ENCODE data around the gene GFPT2. TPM values are rescaled to one million over a fixed set of nuclear protein-coding genes. Genes with fewer than 3 reads are reported as not detected.

GFPT2 gene
- total RNA-seq (10 to 100 TPM in 4 of 9 donors, 1 to 10 TPM in 5; 1.9 to 20.1 (median 9.6) TPM), polyA plus RNA-seq (10 to 100 TPM in 1 of 3 donors, 1 to 10 TPM in 2; 4.6 to 18.3 (median 6.8) TPM)
- long read RNA-seq, donor 1, result 0 reads
- long read RNA-seq, donor 2, result 0 reads
- long read RNA-seq, donor 3, result 0 reads
- long read RNA-seq, donor 4, partial matches to known transcripts, result 1 of 5 reads
- long read RNA-seq, donor 4, other reads (novel, unspliced or antisense), result 0 of 5 reads
- long read RNA-seq, donor 5, transcript GFPT2-201 (19 exons, 3,093 nt), result major isoform, 38 of 45 reads
- long read RNA-seq, donor 5, partial matches to known transcripts, result 1 of 45 reads
- long read RNA-seq, donor 5, other reads (novel, unspliced or antisense), result 6 of 45 reads
- long read RNA-seq, donor 6, partial matches to known transcripts, result 2 of 6 reads
- long read RNA-seq, donor 6, other reads (novel, unspliced or antisense), result 2 of 6 reads
- long read RNA-seq, donor 7, result 0 reads
- long read RNA-seq, donor 8, result 0 reads
- long read RNA-seq, donor 9, result 0 reads
- long read RNA-seq, donor 10, result 0 reads

GRCh38 chr5:180353048-180353979 is at the start of gene GFPT2:
GFPT2 (minus strand) TSS chr5:180353336; CDS start chr5:180353217, 119 bp downstream.
- peaks cover 5 to 17% of the 10 kb centered on the region in 2 donors for H3K4me1 ChIP-seq (replicated peaks in 1 of 2)
- H3K9me3 ChIP-seq (replicated peaks in 1 of 3), result no peaks in the 10 kb centered on the region
- intact Hi-C loops (cut with DNase I), result no loop called here
- peak within 1 kb of the TSS; percentile 32 to 62 (median 46) for H3K4me3 ChIP-seq
- no peaks in the 10 kb centered on the region for H3K27me3 ChIP-seq
- DNase-seq, result peak; percentile 66 to 86 (median 84)
- WGBS, 4 donors, result 0% methylated on average over 4 to 105 of the region's 106 CpGs
- peak within 1 kb of the TSS in 4 of 5 donors; percentile 24 to 77 (median 52) for H3K27ac ChIP-seq
- TF ChIP-seq CTCF (IDR thresholded peaks at IDR 0.05) (no peak), POLR2A (IDR thresholded peaks at IDR 0.05) (peak in 1 of 2 donors; percentile 35)
- no peaks in the 10 kb centered on the region for H3K36me3 ChIP-seq (replicated peaks in 1 of 2)

GRCh38 chr5:180402716-180403115 is 49.6 kb upstream of the GFPT2 start:
- TF ChIP-seq POLR2A (IDR thresholded peaks at IDR 0.05), result no peak
- TF ChIP-seq CTCF (IDR thresholded peaks at IDR 0.05), result no peak
- intact Hi-C loops (cut with DNase I), result no loop called here
- Histone ChIP-seq H3K27ac (no peak overlapping the region), H3K9me3 (replicated peaks in 1 of 3) (no peaks in the 10 kb centered on the region), H3K4me1 (replicated peaks in 1 of 2) (no peaks in the 10 kb centered on the region), H3K27me3 (peaks cover 4% of the 10 kb centered on the region), H3K36me3 (replicated peaks in 1 of 2) (no peaks in the 10 kb centered on the region), H3K4me3 (no peak overlapping the region)
- DNase-seq, result no peak
- 90 to 91% (median 90%) methylated on average over 12 to 13 of the region's 13 CpGs for WGBS, 4 donors

GRCh38 chr5:180401229-180401907 is 48.2 kb upstream of the GFPT2 start:
- peaks cover 4% of the 10 kb centered on the region for H3K27me3 ChIP-seq
- H3K4me3 ChIP-seq, result no peak overlapping the region
- no peaks in the 10 kb centered on the region for H3K4me1 ChIP-seq (replicated peaks in 1 of 2)
- DNase-seq, result no peak
- TF ChIP-seq CTCF (IDR thresholded peaks at IDR 0.05), result no peak
- no peak for TF ChIP-seq POLR2A (IDR thresholded peaks at IDR 0.05)
- intact Hi-C loops (cut with DNase I), result no loop called here
- H3K36me3 ChIP-seq (replicated peaks in 1 of 2), result no peaks in the 10 kb centered on the region
- H3K9me3 ChIP-seq (replicated peaks in 1 of 3), result no peaks in the 10 kb centered on the region
- WGBS, 4 donors, result 85 to 91% (median 87%) methylated on average over 11 of the region's 11 CpGs
- no peak overlapping the region for H3K27ac ChIP-seq
